ENCODE results near the gene REXO5. TPM values are rescaled to one million over a fixed set of nuclear protein-coding genes. Genes with fewer than 3 reads are reported as not detected.
A peak's percentile ranks its signal among the peaks of the same experiment; 100 is the strongest.

Gene REXO5
- total RNA-seq, 1 experiment from 2014 or later = 4.0 TPM

DNA sequence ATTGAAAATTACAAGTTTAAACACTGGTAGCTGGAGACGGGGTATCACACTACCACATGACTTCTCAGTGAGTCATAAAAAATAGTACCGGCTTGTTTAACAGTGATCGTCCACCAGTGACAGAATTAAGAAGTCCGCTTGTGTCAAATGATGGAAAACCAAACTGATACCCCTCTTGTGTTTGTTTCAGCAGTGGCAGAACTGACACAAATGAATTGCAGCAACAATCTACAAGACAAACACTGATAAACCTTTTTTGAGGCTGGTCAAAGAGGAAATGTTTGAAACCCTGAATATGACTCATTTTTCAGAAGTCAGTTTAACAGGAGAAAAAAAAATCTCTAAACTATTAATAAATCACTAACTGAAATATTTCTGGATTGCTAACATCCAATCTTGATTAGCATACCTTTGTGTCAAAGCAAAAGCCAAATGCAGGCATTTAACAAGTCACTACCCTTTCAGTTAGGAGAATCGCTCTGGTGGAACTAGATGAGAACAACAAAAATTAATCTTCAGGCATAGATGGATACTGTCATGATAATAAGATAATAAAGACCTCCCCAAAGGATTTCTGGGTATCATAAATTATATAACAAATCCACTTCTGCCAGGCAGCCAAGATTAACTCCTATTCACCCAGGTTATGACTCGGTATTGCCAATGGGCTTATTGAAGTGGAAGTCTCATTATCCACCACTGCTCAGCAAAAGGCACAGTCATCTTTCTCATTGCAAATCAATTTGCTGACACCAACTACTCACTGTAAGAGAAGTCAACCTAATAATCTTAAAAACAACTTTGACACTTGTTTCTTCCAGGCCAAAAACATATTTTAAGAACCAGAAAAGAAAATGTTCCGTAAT lies 73.1 kb downstream of the REXO5 start:
- intact Hi-C loops (cut with micrococcal nuclease) = no loop called here
- CTCF ChIA-PET = interaction anchor here (0.5 kb wide), 1 partner anchor 309 kb away, joined by 3 read pairs; no protein-coding TSS in a partner anchor
- DNase-seq = peak; percentile 35

DNA sequence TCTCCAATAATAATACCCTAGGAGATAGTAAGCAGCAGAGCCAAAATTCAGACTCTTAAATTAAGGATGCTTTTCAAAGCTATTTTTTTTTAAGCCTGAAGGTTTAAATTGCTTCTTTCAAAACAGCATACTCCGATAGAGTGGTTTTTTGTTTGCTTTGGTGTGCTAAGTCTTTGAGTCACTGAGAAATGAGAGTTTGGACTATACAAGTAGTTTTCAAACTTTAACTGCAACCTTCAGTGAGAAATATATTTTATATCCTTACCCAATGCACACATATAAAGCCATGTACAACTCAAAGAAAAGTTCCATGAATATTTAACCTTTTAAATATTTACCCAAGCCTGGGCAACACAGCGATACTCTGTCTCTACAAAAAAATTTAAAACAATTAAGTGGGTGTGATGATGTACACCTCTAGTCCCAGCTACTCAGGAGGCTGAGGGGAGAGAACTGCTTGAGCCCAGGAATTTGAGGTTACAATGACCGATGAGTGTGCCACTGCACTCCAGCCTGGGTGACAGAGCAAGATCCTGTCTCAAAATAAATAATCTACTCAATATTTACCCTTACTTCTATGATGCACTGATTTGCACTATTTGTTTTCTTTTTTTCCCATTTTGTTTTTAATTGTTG lies 74.7 kb downstream of the REXO5 start:
- CTCF ChIA-PET = no interaction called here
- Histone ChIP-seq H3K79me2 (ENCODE audit: low read length) (peaks cover 95% of the 10 kb centered on the region), H3K9me2 (replicated peaks; ENCODE audit: low read length) (no peaks in the 10 kb centered on the region), H3K9ac (ENCODE audit: low read length) (no peak overlapping the region), H3K36me3 (ENCODE audit: low read depth, low read length) (peaks cover 4% of the 10 kb centered on the region; the same call in 1 of the 2 replicates), H3K4me3 (ENCODE audit: low read length) (no peak overlapping the region), H2AFZ (ENCODE audit: low read length) (no peak overlapping the region), H3K27ac (ENCODE audit: low read length) (peak overlapping the region; percentile 32), H3K9me3 (ENCODE audit: low read length) (no peaks in the 10 kb centered on the region), H3K27me3 (ENCODE audit: low read length) (no peaks in the 10 kb centered on the region), H3F3A (ENCODE audit: low read length, unreplicated experiment) (no peaks in the 10 kb centered on the region), H4K20me1 (ENCODE audit: low read length) (0 out of 2 replicates have a peak, but pooled peaks cover 6% of the 10 kb centered on the region), H3K4me2 (ENCODE audit: low read length) (peak overlapping the region; percentile 26), H3K4me1 (ENCODE audit: insufficient read depth, low read length) (peaks cover 50% of the 10 kb centered on the region)
- POLR2A ChIA-PET (ENCODE audit: unreplicated experiment) = no interaction called here
- BruUV-seq (replicated peaks) = no TSS peak
- ATAC-seq (peak; percentile 65), DNase-seq (peak; percentile 29)
- intact Hi-C loops (cut with micrococcal nuclease) = no loop called here
- no peak for TF ChIP-seq EZH2phosphoT487 (IDR thresholded peaks at IDR 0.05; ENCODE audit: borderline replicate concordance, low read length)
- TF ChIP-seq EZH2 (IDR thresholded peaks at IDR 0.05; ENCODE audit: low read length, unreplicated experiment) = no peak
- TF ChIP-seq, protein P1, sequence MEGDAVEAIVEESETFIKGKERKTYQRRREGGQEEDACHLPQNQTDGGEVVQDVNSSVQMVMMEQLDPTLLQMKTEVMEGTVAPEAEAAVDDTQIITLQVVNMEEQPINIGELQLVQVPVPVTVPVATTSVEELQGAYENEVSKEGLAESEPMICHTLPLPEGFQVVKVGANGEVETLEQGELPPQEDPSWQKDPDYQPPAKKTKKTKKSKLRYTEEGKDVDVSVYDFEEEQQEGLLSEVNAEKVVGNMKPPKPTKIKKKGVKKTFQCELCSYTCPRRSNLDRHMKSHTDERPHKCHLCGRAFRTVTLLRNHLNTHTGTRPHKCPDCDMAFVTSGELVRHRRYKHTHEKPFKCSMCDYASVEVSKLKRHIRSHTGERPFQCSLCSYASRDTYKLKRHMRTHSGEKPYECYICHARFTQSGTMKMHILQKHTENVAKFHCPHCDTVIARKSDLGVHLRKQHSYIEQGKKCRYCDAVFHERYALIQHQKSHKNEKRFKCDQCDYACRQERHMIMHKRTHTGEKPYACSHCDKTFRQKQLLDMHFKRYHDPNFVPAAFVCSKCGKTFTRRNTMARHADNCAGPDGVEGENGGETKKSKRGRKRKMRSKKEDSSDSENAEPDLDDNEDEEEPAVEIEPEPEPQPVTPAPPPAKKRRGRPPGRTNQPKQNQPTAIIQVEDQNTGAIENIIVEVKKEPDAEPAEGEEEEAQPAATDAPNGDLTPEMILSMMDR (conservative IDR thresholded peaks at IDR 0.05; ENCODE audit: low read depth, low read length) = no peak

More for the DNA sequence above, 73.1 kb downstream of the REXO5 start:
- Histone ChIP-seq H3K9ac (ENCODE audit: low read length) (no peak overlapping the region), H4K20me1 (ENCODE audit: low read length) (0 out of 2 replicates have a peak, but pooled peaks cover 8% of the 10 kb centered on the region), H3K27me3 (ENCODE audit: low read length) (no peaks in the 10 kb centered on the region), H3K79me2 (ENCODE audit: low read length) (peaks cover 93% of the 10 kb centered on the region), H3K4me3 (ENCODE audit: low read length) (no peak overlapping the region), H3K4me1 (ENCODE audit: insufficient read depth, low read length) (peaks cover 52% of the 10 kb centered on the region), H3K9me3 (ENCODE audit: low read length) (no peaks in the 10 kb centered on the region), H3K36me3 (ENCODE audit: low read depth, low read length) (peaks cover 4% of the 10 kb centered on the region; the same call in 1 of the 2 replicates), H3K27ac (ENCODE audit: low read length) (peak overlapping the region; percentile 40), H2AFZ (ENCODE audit: low read length) (peak overlapping the region; percentile 47; the same call in 1 of the 2 replicates), H3K4me2 (ENCODE audit: low read length) (peak overlapping the region; percentile 72), H3K9me2 (replicated peaks; ENCODE audit: low read length) (no peaks in the 10 kb centered on the region), H3F3A (ENCODE audit: low read length, unreplicated experiment) (no peaks in the 10 kb centered on the region)
- TF ChIP-seq EZH2 (IDR thresholded peaks at IDR 0.05; ENCODE audit: low read length, unreplicated experiment) (no peak), EZH2phosphoT487 (IDR thresholded peaks at IDR 0.05; ENCODE audit: borderline replicate concordance, low read length) (no peak)
- TF ChIP-seq, protein P1 (conservative IDR thresholded peaks at IDR 0.05; ENCODE audit: low read depth, low read length) = no peak
- BruUV-seq (replicated peaks) = no TSS peak
- POLR2A ChIA-PET (ENCODE audit: unreplicated experiment) = no interaction called here
- ATAC-seq = peak; percentile 37; the same call in 1 of the 2 replicates
